ENCODE results near the gene ARPP21.
"Not testable (repeated sequence)": the region's sequence is repeated elsewhere in the genome, so short reads cannot be mapped to it uniquely, and the experiment has no call there.

Gene ARPP21

DNA sequence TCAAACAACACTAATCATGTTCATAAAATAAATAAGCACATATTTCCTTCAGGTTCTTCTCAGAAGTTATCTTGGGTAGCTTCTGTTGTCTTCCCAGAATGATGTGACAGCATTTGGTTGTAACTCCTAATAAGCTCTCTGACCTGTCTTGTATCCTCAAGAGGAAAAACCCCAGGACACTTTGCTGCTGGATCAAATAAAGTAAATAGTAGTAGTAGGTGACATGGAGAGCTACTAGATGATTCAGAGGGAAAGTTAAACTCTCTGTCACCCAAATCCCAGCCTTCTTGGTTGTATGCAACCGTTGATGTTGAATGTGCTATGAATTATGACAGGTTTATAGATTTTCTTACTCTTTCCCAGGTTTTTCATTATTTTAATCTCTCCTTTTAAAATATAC lies 143.0 kb downstream of the ARPP21 start:
- Histone ChIP-seq H3K36me3 (ENCODE audit: control insufficient read depth, insufficient read depth, low read length) (no peaks in the 10 kb centered on the region), H3K27me3 (ENCODE audit: control insufficient read depth, insufficient read depth, low read length) (no peaks in the 10 kb centered on the region), H3K9ac (ENCODE audit: low read length) (no peak overlapping the region), H3K4me3 (ENCODE audit: low read depth, low read length) (no peak overlapping the region), H3K4me1 (ENCODE audit: control insufficient read depth, insufficient read depth, low read length) (no peaks in the 10 kb centered on the region), H3K9me3 (ENCODE audit: control insufficient read depth, insufficient read depth, low read depth, low read length) (no peaks in the 10 kb centered on the region), H3K27ac (ENCODE audit: low read depth, low read length) (no peak overlapping the region)

DNA sequence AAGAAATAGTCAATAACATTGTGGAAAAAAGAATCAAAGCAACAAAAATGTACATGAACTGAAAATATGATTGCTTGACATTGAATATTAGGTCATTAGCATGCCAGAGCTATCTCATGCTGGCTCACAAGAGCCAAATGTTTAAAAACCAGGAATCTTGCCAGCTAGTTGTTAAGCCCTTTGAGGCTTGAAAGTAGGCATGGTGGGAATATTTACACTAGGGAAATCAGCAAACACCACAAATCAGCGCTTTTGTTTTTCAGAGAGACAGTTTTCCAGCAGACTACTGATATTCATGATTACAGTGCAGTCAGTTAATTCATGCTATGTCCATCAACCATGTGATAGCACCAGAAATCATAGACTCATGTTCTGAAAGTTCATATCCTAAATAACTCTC lies 144.8 kb downstream of the ARPP21 start:
- H3K4me1 ChIP-seq (ENCODE audit: control insufficient read depth, insufficient read depth, low read length) = no peaks in the 10 kb centered on the region
- no peaks in the 10 kb centered on the region for H3K27me3 ChIP-seq (ENCODE audit: control insufficient read depth, insufficient read depth, low read length)
- no peaks in the 10 kb centered on the region for H3K9me3 ChIP-seq (ENCODE audit: control insufficient read depth, insufficient read depth, low read depth, low read length)
- H3K27ac ChIP-seq (ENCODE audit: low read depth, low read length) = no peak overlapping the region
- H3K36me3 ChIP-seq (ENCODE audit: control insufficient read depth, insufficient read depth, low read length) = no peaks in the 10 kb centered on the region
- no peak overlapping the region for H3K9ac ChIP-seq (ENCODE audit: low read length)
- H3K4me3 ChIP-seq (ENCODE audit: low read depth, low read length) = no peak overlapping the region

DNA sequence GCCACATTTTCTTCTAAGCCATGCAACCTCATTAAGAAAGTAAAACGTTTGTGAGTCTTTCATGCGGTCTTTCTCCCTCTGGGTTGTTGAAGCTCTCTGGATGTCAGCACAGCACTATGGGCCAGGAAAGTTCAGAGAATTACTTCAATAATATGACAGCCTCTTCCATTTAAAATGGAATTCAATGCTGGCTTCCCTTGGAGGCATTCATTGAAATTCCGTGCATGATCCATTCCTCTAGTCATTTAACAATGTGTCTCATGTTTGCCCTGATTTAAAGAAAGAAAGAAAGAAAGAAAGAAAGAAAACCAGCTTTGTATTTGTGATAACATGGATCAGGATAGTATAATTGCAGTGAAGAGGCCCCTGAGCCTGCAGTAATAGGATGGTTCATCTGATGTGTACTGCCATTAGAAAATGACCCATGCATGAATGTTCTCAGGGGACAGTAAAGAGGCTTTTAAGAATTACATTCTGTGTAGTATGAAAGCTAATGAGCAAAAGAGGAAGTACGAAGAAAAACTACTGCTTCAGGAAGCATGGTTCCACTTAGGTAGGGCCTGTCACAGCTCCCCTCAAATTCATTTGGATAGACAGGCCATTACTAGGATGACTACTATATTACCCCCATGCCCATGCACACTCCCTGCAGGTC lies 146.0 kb downstream of the ARPP21 start:
- H3K27me3 ChIP-seq (ENCODE audit: control insufficient read depth, insufficient read depth, low read length) = no peaks in the 10 kb centered on the region
- H3K27ac ChIP-seq (ENCODE audit: low read depth, low read length) = no peak overlapping the region
- no peak overlapping the region for H3K9ac ChIP-seq (ENCODE audit: low read length)
- H3K4me3 ChIP-seq (ENCODE audit: low read depth, low read length) = no peak overlapping the region
- H3K4me1 ChIP-seq (ENCODE audit: control insufficient read depth, insufficient read depth, low read length) = no peaks in the 10 kb centered on the region
- no peaks in the 10 kb centered on the region for H3K36me3 ChIP-seq (ENCODE audit: control insufficient read depth, insufficient read depth, low read length)
- no peaks in the 10 kb centered on the region for H3K9me3 ChIP-seq (ENCODE audit: control insufficient read depth, insufficient read depth, low read depth, low read length)

GRCh38 chr3:35787936-35788335 lies 148.6 kb downstream of the ARPP21 start:
- no peak overlapping the region for H3K4me3 ChIP-seq (ENCODE audit: low read depth, low read length)
- no peaks in the 10 kb centered on the region for H3K4me1 ChIP-seq (ENCODE audit: control insufficient read depth, insufficient read depth, low read length)
- H3K9ac ChIP-seq (ENCODE audit: low read length) = no peak overlapping the region
- H3K9me3 ChIP-seq (ENCODE audit: control insufficient read depth, insufficient read depth, low read depth, low read length) = no peaks in the 10 kb centered on the region
- H3K27ac ChIP-seq (ENCODE audit: low read depth, low read length) = no peak overlapping the region
- no peaks in the 10 kb centered on the region for H3K27me3 ChIP-seq (ENCODE audit: control insufficient read depth, insufficient read depth, low read length)
- no peaks in the 10 kb centered on the region for H3K36me3 ChIP-seq (ENCODE audit: control insufficient read depth, insufficient read depth, low read length)

DNA sequence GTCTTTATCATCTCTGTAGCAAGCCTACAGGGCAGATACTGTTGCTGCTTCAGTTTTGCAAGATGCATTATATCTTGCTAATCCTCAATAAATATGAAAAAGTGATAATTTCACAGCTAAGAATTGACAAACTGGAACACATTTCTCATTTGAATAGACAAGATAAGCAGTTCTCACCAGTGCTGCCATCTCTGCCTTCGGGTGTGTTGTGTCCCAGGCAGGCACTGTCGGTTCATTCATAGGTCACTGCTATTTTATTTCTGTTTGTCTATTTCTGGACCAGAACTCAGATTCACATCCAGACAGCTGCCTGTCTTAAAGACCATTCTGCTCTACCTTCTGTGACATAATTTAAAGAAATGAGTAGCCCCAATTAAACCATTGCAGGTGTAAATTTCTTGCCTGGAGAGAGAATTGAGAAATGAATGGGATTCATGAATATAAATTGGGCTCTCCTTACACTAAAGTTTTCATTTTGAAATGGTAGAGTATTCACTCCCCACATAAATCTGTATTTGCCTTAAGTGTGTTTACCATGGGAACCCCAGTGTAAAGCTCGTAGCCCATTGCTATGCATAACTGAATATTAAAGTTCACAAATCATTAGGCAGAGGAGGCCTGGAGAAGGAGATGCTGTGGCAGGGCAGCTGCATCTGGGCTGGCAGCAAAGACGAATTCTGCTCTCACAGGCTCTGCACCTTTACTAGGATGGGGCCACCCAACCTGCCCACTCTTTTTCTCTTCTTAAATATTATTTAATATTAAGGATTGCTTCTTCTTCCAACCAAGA lies 149.9 kb downstream of the ARPP21 start:
- Histone ChIP-seq H3K9me3 (ENCODE audit: control insufficient read depth, insufficient read depth, low read depth, low read length) (no peaks in the 10 kb centered on the region), H3K9ac (ENCODE audit: low read length) (no peak overlapping the region), H3K27ac (ENCODE audit: low read depth, low read length) (no peak overlapping the region), H3K36me3 (ENCODE audit: control insufficient read depth, insufficient read depth, low read length) (no peaks in the 10 kb centered on the region), H3K4me3 (ENCODE audit: low read depth, low read length) (no peak overlapping the region), H3K4me1 (ENCODE audit: control insufficient read depth, insufficient read depth, low read length) (no peaks in the 10 kb centered on the region), H3K27me3 (ENCODE audit: control insufficient read depth, insufficient read depth, low read length) (no peaks in the 10 kb centered on the region)

GRCh38 chr3:35790764-35791163 lies 151.4 kb downstream of the ARPP21 start:
- Histone ChIP-seq H3K27me3 (ENCODE audit: control insufficient read depth, insufficient read depth, low read length) (no peaks in the 10 kb centered on the region), H3K4me3 (ENCODE audit: low read depth, low read length) (no peak overlapping the region), H3K27ac (ENCODE audit: low read depth, low read length) (no peak overlapping the region), H3K9ac (ENCODE audit: low read length) (no peak overlapping the region), H3K4me1 (ENCODE audit: control insufficient read depth, insufficient read depth, low read length) (no peaks in the 10 kb centered on the region), H3K36me3 (ENCODE audit: control insufficient read depth, insufficient read depth, low read length) (no peaks in the 10 kb centered on the region), H3K9me3 (ENCODE audit: control insufficient read depth, insufficient read depth, low read depth, low read length) (no peaks in the 10 kb centered on the region)

GRCh38 chr3:35793667-35794066 lies 154.3 kb downstream of the ARPP21 start:
- no peaks in the 10 kb centered on the region for H3K4me1 ChIP-seq (ENCODE audit: control insufficient read depth, insufficient read depth, low read length)
- no peak overlapping the region for H3K27ac ChIP-seq (ENCODE audit: low read depth, low read length)

DNA sequence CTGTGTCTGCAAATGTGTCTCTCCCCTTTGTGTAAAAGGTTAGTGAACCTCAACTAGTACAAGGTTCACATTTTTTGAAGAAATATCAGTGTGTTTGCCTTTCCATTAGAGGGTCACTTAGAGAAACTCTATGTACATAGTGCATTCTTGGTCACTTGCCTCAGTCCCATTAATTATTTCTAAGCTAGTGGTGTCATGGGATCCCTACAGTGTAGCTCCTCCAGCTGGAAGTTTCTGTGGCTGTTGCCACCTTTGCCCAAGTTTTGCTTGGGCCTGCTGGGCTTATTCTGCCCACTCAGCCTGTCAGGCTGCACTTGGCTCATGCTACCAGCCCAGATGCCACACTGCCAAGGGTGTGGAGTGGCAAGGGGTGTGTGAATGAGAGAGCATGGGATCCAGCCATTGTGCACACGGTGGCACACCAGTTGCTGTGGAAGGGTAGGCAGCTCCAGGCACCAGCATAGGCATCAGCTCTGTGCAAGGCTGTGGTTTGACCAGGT lies 161.7 kb downstream of the ARPP21 start:
- H3K27ac ChIP-seq (ENCODE audit: low read depth, low read length) = no peak overlapping the region
- H3K9ac ChIP-seq (ENCODE audit: low read length) = no peak overlapping the region
- H3K4me1 ChIP-seq (ENCODE audit: control insufficient read depth, insufficient read depth, low read length) = no peaks in the 10 kb centered on the region
- H3K36me3 ChIP-seq (ENCODE audit: control insufficient read depth, insufficient read depth, low read length) = no peaks in the 10 kb centered on the region
- no peak overlapping the region for H3K4me3 ChIP-seq (ENCODE audit: low read depth, low read length)
- H3K27me3 ChIP-seq (ENCODE audit: control insufficient read depth, insufficient read depth, low read length) = no peaks in the 10 kb centered on the region
- no peaks in the 10 kb centered on the region for H3K9me3 ChIP-seq (ENCODE audit: control insufficient read depth, insufficient read depth, low read depth, low read length)

More at GRCh38 chr3:35793667-35794066, 154.3 kb downstream of the ARPP21 start:
- no peaks in the 10 kb centered on the region for H3K27me3 ChIP-seq (ENCODE audit: control insufficient read depth, insufficient read depth, low read length)
- no peak overlapping the region for H3K4me3 ChIP-seq (ENCODE audit: low read depth, low read length)
- no peak overlapping the region for H3K9ac ChIP-seq (ENCODE audit: low read length)
- H3K9me3 ChIP-seq (ENCODE audit: control insufficient read depth, insufficient read depth, low read depth, low read length) = no peaks in the 10 kb centered on the region
- H3K36me3 ChIP-seq (ENCODE audit: control insufficient read depth, insufficient read depth, low read length) = no peaks in the 10 kb centered on the region

DNA sequence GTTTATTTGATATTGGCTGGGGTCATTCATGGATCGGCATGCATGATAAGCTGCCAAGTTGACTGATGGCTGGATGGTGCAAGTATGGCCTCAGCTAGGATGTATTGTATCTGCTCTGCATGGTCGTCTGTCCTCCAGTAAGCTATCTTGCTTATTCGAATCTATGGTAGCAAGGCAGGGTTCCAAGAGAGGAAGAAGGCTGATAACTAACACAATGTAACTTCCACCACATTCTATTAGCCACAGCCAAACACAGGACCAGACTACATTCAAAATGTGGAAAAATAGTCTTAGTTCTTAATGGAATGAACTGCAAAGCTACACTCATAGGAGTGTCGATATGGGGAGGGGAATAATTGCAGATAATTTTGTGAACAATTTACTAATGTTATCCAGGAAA lies 175.2 kb downstream of the ARPP21 start:
- Histone ChIP-seq H3K9ac (ENCODE audit: low read length) (no peak overlapping the region), H3K36me3 (ENCODE audit: control insufficient read depth, insufficient read depth, low read length) (no peaks in the 10 kb centered on the region), H3K27ac (ENCODE audit: low read depth, low read length) (no peak overlapping the region), H3K27me3 (ENCODE audit: control insufficient read depth, insufficient read depth, low read length) (no peaks in the 10 kb centered on the region), H3K4me3 (ENCODE audit: low read depth, low read length) (no peak overlapping the region), H3K9me3 (ENCODE audit: control insufficient read depth, insufficient read depth, low read depth, low read length) (0 out of 2 replicates have a peak, but pooled peaks cover 4% of the 10 kb centered on the region), H3K4me1 (ENCODE audit: control insufficient read depth, insufficient read depth, low read length) (no peaks in the 10 kb centered on the region)

DNA sequence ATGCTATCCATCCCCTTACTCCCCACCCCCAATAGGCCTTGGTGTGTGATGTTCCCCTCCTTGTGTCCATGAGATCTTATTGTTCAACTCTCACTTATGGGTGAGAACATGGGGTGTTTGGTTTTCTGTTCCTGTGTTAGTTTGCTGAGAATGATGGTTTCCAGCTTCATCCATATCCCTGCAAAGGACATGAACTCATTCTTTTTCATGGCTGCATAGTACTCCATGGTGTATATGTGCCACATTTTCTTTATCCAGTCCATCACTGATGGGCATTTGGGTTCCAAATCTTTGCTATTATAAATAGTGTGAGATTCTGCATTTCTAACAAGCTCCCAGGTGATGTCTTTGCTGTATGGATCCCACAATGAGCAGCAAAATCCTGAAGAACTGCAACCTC lies 176.5 kb downstream of the ARPP21 start:
- H3K4me1 ChIP-seq (ENCODE audit: control insufficient read depth, insufficient read depth, low read length); H3K36me3 ChIP-seq (ENCODE audit: control insufficient read depth, insufficient read depth, low read length); H3K27me3 ChIP-seq (ENCODE audit: control insufficient read depth, insufficient read depth, low read length); H3K4me3 ChIP-seq (ENCODE audit: low read depth, low read length); H3K27ac ChIP-seq (ENCODE audit: low read depth, low read length); H3K9me3 ChIP-seq (ENCODE audit: control insufficient read depth, insufficient read depth, low read depth, low read length); H3K9ac ChIP-seq (ENCODE audit: low read length): not testable (repeated sequence)

- H3K9me3 ChIP-seq (ENCODE audit: control insufficient read depth, insufficient read depth, low read depth, low read length) = 0 out of 2 replicates have a peak, but pooled peaks cover 4% of the 10 kb centered on the region
- H3K4me1 ChIP-seq (ENCODE audit: control insufficient read depth, insufficient read depth, low read length) = no peaks in the 10 kb centered on the region
- H3K9ac ChIP-seq (ENCODE audit: low read length) = no peak overlapping the region
- no peak overlapping the region for H3K27ac ChIP-seq (ENCODE audit: low read depth, low read length)
- H3K27me3 ChIP-seq (ENCODE audit: control insufficient read depth, insufficient read depth, low read length) = no peaks in the 10 kb centered on the region
- H3K36me3 ChIP-seq (ENCODE audit: control insufficient read depth, insufficient read depth, low read length) = no peaks in the 10 kb centered on the region
- no peak overlapping the region for H3K4me3 ChIP-seq (ENCODE audit: low read depth, low read length)
Measured at GRCh38 chr3:35817216-35817615, 177.9 kb downstream of the ARPP21 start.
